ENCODE measurements around the gene MDH2. TPM values are rescaled to one million over a fixed set of nuclear protein-coding genes. Genes with fewer than 3 reads are reported as not detected.
"Not testable (repeated sequence)": the region's sequence is repeated elsewhere in the genome, so short reads cannot be mapped to it uniquely, and the experiment has no call there.

The MDH2 gene
- total RNA-seq, 1 experiment from 2014 or later: 173 TPM

GRCh38 chr7:76063525-76063924, 15.6 kb downstream of the MDH2 start:
- DNase-seq (ENCODE audit: low read depth, low spot score): no peak
- in situ Hi-C loops (cut with HindIII; ENCODE audit: low pct_unique_long_range_greater_than_20kb, low sequenced_read_pairs): no loop called here

DNA sequence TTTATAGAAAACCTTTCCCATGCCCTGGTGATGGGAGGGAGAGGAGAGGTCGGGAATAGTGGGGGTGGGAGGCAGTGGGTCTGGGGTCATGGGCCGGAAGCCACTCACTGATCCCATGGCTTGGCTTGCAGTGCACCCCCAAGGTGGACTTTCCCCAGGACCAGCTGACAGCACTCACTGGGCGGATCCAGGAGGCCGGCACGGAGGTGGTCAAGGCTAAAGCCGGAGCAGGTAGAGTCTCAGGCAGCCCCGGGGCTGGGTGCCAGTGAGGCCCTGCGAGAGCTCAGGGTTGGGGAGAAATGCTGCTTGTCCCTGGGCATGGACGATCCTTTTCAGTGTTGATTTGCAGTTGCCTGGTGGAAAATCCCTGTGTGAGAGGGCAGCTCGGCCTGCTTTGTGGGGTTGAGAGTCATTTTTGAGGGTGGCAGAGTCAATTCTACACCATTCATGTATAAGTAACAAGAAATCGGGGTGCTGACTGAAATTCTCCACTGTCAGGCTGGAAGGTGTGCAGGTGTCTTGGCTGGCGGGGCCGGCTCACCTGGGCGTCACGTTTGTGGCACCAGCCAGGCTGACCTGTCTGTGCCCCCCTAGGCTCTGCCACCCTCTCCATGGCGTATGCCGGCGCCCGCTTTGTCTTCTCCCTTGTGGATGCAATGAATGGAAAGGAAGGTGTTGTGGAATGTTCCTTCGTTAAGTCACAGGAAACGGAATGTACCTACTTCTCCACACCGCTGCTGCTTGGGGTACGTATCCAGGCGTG, 16.5 kb downstream of the MDH2 start:
- in situ Hi-C loops (cut with HindIII; ENCODE audit: low pct_unique_long_range_greater_than_20kb, low sequenced_read_pairs): no loop called here
- no peak for DNase-seq (ENCODE audit: low read depth, low spot score)

DNA sequence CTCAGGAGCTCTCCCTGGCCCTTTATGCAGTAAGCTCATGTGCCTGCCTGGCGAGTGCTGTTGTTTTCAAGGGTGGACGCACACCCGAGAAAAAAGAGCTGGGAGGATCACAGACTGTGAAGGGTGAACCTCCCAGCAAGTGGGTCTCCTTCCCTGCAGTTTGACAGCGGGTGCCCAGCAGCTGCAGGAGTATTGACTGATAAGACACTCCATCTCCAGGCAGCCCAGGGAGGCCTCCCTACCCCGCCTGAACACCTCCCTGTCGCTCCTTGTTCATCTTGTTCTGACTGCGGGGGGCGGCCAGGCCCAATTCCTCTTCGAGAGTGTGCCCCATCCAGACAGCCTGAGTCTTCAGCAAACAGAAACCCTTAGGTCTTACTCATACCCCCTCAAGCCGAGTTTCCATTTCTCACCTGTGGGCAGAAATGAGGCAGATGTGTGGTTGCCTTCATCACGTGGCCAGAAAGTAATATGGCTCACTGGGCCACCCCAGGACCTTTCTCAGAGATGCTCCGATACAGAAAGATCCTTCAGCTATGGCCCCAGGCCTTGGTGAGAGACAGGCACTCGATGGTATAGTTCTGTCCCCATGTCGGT, 17.2 kb downstream of the MDH2 start:
- no peak for DNase-seq (ENCODE audit: low read depth, low spot score)
- in situ Hi-C loops (cut with HindIII; ENCODE audit: low pct_unique_long_range_greater_than_20kb, low sequenced_read_pairs): no loop called here

GRCh38 chr7:76066716-76067503, 19.0 kb downstream of the MDH2 start:
- in situ Hi-C loops (cut with HindIII; ENCODE audit: low pct_unique_long_range_greater_than_20kb, low sequenced_read_pairs): no loop called here
- DNase-seq (ENCODE audit: low read depth, low spot score): no peak

- peak; percentile 84 for DNase-seq (ENCODE audit: low read depth, low spot score)
- in situ Hi-C loops (cut with HindIII; ENCODE audit: low pct_unique_long_range_greater_than_20kb, low sequenced_read_pairs): no loop called here
These were observed 21.3 kb downstream of the MDH2 start for GRCh38 chr7:76069238-76069638.

- in situ Hi-C loops (cut with HindIII; ENCODE audit: low pct_unique_long_range_greater_than_20kb, low sequenced_read_pairs): no loop called here
- no peak for DNase-seq (ENCODE audit: low read depth, low spot score)
These were observed 23.7 kb downstream of the MDH2 start for GRCh38 chr7:76071316-76072242.

GRCh38 chr7:76072243-76073148, 24.6 kb downstream of the MDH2 start:
- no peak for DNase-seq (ENCODE audit: low read depth, low spot score)
- in situ Hi-C loops (cut with HindIII; ENCODE audit: low pct_unique_long_range_greater_than_20kb, low sequenced_read_pairs): no loop called here

GRCh38 chr7:76073335-76073990, 25.6 kb downstream of the MDH2 start:
- no peak for DNase-seq (ENCODE audit: low read depth, low spot score)
- in situ Hi-C loops (cut with HindIII; ENCODE audit: low pct_unique_long_range_greater_than_20kb, low sequenced_read_pairs): no loop called here

GRCh38 chr7:76074306-76074971, 26.5 kb downstream of the MDH2 start:
- DNase-seq (ENCODE audit: low read depth, low spot score): no peak
- in situ Hi-C loops (cut with HindIII; ENCODE audit: low pct_unique_long_range_greater_than_20kb, low sequenced_read_pairs): no loop called here

DNA sequence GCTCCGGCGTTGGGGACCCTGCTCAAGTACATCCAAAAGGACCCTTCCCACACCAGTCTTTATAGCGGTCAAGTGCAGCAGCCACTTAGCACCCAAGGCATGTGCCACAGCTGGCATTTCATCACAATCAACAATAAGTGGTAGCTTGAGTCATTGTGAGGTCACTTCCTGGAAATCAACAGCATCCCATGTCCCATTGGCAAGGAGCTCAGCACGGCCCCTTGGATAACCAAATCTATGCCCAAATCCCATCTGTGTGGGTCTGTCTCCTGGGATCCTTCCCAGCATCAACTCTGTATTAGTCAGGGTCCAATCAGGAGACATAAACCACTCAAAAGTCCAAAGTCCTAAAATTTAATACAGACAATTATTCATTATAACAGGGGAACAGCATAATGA, 27.1 kb downstream of the MDH2 start:
- no peak for DNase-seq (ENCODE audit: low read depth, low spot score)
- in situ Hi-C loops (cut with HindIII; ENCODE audit: low pct_unique_long_range_greater_than_20kb, low sequenced_read_pairs): no loop called here

GRCh38 chr7:76076995-76077394, 29.1 kb downstream of the MDH2 start:
- DNase-seq (ENCODE audit: low read depth, low spot score): no peak
- in situ Hi-C loops (cut with HindIII; ENCODE audit: low pct_unique_long_range_greater_than_20kb, low sequenced_read_pairs): no loop called here

GRCh38 chr7:76077435-76077834, 29.5 kb downstream of the MDH2 start:
- in situ Hi-C loops (cut with HindIII; ENCODE audit: low pct_unique_long_range_greater_than_20kb, low sequenced_read_pairs): no loop called here
- no peak for DNase-seq (ENCODE audit: low read depth, low spot score)

DNA sequence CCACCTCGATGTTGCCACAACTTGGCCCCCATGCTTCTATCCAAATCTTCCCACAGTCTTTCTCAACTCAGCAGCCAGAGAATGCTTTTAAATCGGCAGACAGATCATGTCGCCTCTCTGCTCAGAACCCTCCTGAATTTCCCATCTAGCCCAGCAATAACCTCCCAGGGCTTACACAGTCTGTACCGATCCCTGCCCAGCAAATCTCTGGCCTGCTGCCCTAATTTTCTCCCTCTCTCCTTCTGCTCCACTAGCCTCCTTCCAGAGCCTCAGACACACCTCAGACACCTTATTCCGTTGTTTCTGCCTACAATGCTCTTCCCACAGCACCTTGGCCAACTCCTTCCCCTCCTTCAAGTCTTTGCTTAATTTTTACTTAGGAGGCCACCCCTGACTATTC, 32.3 kb downstream of the MDH2 start:
- in situ Hi-C loops (cut with HindIII; ENCODE audit: low pct_unique_long_range_greater_than_20kb, low sequenced_read_pairs): no loop called here
- DNase-seq (ENCODE audit: low read depth, low spot score): no peak

DNA sequence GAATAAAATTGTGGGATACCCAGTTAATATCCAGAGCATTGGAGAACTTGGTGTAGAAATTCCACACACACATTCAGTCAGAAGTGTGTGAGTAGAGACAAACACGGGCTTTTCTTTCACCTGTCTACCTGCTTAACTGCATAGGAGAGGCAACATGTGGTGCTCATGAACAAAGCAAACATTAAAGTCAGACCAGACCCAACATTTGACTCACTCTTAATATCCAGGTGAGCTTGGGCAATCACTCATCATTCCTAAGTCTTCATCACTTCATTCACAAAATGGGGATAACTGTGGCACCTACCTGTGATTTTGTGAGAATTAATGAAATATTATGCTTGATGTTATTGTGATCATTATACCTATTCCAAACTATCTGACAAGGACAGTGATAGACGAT, 36.2 kb downstream of the MDH2 start:
- in situ Hi-C loops (cut with HindIII; ENCODE audit: low pct_unique_long_range_greater_than_20kb, low sequenced_read_pairs); DNase-seq (ENCODE audit: low read depth, low spot score): not testable (repeated sequence)

DNA sequence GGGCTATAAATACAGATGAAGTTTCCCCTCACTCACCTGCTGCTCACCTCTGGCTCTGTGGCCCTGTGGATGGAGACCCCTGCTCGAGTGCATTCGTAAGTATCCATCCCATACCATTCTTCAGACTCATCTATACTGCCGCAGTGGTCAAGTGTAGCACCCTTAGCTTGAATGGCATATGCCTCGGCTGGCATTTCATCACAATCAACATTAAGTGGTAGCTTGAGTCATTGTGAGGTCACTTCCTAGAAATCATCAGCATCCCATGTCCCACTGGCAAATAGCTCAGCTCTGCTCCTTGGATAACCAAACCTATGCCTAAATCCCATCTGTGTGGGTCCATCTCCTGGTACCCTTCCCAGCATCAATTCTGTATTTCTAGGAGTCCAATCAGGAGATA, 38.2 kb downstream of the MDH2 start:
- no peak for DNase-seq (ENCODE audit: low read depth, low spot score)
- in situ Hi-C loops (cut with HindIII; ENCODE audit: low pct_unique_long_range_greater_than_20kb, low sequenced_read_pairs): no loop called here

GRCh38 chr7:76087362-76087791, 39.5 kb downstream of the MDH2 start:
- DNase-seq (ENCODE audit: low read depth, low spot score): peak; percentile 54
- in situ Hi-C loops (cut with HindIII; ENCODE audit: low pct_unique_long_range_greater_than_20kb, low sequenced_read_pairs): not testable (repeated sequence)

Measured in SK-MEL-5 (cell line).